ENCODE results near the gene VARS2.
"Not testable (repeated sequence)": the region's sequence is repeated elsewhere in the genome, so short reads cannot be mapped to it uniquely, and the experiment has no call there.

VARS2 gene

GRCh38 chr6:30955367-30956042, 41.5 kb downstream of the VARS2 start:
- Histone ChIP-seq H3K9ac (ENCODE audit: low read length in 5 of 5) (peak overlapping the region in 3 of 5 donors; percentile 41 to 72 (median 50)), H3K36me3 (ENCODE audit: control insufficient read depth in 5 of 5, insufficient read depth in 5 of 5, low read length in 5 of 5) (no peaks in the 10 kb centered on the region), H3K9me3 (ENCODE audit: control insufficient read depth in 5 of 5, low read length in 5 of 5) (no peaks in the 10 kb centered on the region), H3K4me1 (ENCODE audit: control insufficient read depth in 5 of 5, insufficient read depth in 5 of 5, low read length in 5 of 5) (peaks cover 0 to 17% (median 15%) of the 10 kb centered on the region in 5 donors), H3K4me3 (ENCODE audit: low read depth in 1 of 5, low read length in 5 of 5) (peak overlapping the region; percentile 56 to 70 (median 66)), H3K27me3 (ENCODE audit: control insufficient read depth in 5 of 5, insufficient read depth in 4 of 5, low read length in 5 of 5) (peaks cover 0 to 6% (median 0%) of the 10 kb centered on the region in 5 donors), H3K27ac (ENCODE audit: low read depth, low read length) (no peak overlapping the region)

- no peak overlapping the region for H3K4me3 ChIP-seq (ENCODE audit: low read depth in 1 of 5, low read length in 5 of 5)
- no peak overlapping the region for H3K27ac ChIP-seq (ENCODE audit: low read depth, low read length)
- H3K27me3 ChIP-seq (ENCODE audit: control insufficient read depth in 5 of 5, insufficient read depth in 4 of 5, low read length in 5 of 5): peaks cover 0 to 6% (median 0%) of the 10 kb centered on the region in 5 donors
- no peaks in the 10 kb centered on the region for H3K9me3 ChIP-seq (ENCODE audit: control insufficient read depth in 5 of 5, low read length in 5 of 5)
- H3K4me1 ChIP-seq (ENCODE audit: control insufficient read depth in 5 of 5, insufficient read depth in 5 of 5, low read length in 5 of 5): peaks cover 0 to 17% (median 15%) of the 10 kb centered on the region in 5 donors
- no peak overlapping the region for H3K9ac ChIP-seq (ENCODE audit: low read length in 5 of 5)
- H3K36me3 ChIP-seq (ENCODE audit: control insufficient read depth in 5 of 5, insufficient read depth in 5 of 5, low read length in 5 of 5): no peaks in the 10 kb centered on the region
These were observed 43.7 kb downstream of the VARS2 start for GRCh38 chr6:30957716-30958115.

- Histone ChIP-seq H3K27ac (ENCODE audit: low read depth, low read length) (no peak overlapping the region), H3K36me3 (ENCODE audit: control insufficient read depth in 5 of 5, insufficient read depth in 5 of 5, low read length in 5 of 5) (no peaks in the 10 kb centered on the region), H3K4me1 (ENCODE audit: control insufficient read depth in 5 of 5, insufficient read depth in 5 of 5, low read length in 5 of 5) (peaks cover 0 to 3% (median 2%) of the 10 kb centered on the region in 5 donors)
These were observed 47.1 kb downstream of the VARS2 start for GRCh38 chr6:30960907-30961673.

GRCh38 chr6:30962716-30963115, 48.7 kb downstream of the VARS2 start:
- Histone ChIP-seq H3K9ac (ENCODE audit: low read length in 5 of 5) (no peak overlapping the region), H3K27ac (ENCODE audit: low read depth, low read length) (no peak overlapping the region), H3K4me3 (ENCODE audit: low read depth in 1 of 5, low read length in 5 of 5) (no peak overlapping the region), H3K36me3 (ENCODE audit: control insufficient read depth in 5 of 5, insufficient read depth in 5 of 5, low read length in 5 of 5) (no peaks in the 10 kb centered on the region), H3K9me3 (ENCODE audit: control insufficient read depth in 5 of 5, low read length in 5 of 5) (no peaks in the 10 kb centered on the region), H3K27me3 (ENCODE audit: control insufficient read depth in 5 of 5, insufficient read depth in 4 of 5, low read length in 5 of 5) (peaks cover 0 to 14% (median 0%) of the 10 kb centered on the region in 5 donors), H3K4me1 (ENCODE audit: control insufficient read depth in 5 of 5, insufficient read depth in 5 of 5, low read length in 5 of 5) (peaks cover 0 to 1% (median 0%) of the 10 kb centered on the region in 5 donors)

More at GRCh38 chr6:30960907-30961673, 47.1 kb downstream of the VARS2 start:
- Histone ChIP-seq H3K9ac (ENCODE audit: low read length in 5 of 5) (no peak overlapping the region), H3K4me3 (ENCODE audit: low read depth in 1 of 5, low read length in 5 of 5) (no peak overlapping the region), H3K9me3 (ENCODE audit: control insufficient read depth in 5 of 5, low read length in 5 of 5) (no peaks in the 10 kb centered on the region), H3K27me3 (ENCODE audit: control insufficient read depth in 5 of 5, insufficient read depth in 4 of 5, low read length in 5 of 5) (peaks cover 0 to 14% (median 6%) of the 10 kb centered on the region in 5 donors)

DNA sequence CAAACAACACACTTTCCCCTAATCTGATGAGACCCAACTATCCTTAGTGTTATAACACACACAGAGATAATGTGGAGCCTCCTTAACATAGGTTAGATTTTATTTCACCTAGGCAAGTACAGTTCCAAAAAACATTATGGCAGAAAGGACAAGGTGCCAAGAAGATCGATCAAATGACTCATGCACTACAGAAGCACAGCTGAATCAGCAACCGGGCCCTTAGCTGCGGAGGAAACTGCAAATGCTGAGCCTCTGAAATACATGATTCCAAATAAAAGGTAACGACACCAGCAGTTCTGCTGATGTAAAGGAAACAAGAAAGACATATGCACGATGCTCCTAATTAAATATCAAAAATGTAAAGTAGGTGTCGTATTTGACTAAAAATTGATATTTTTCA, 49.6 kb downstream of the VARS2 start:
- H3K9me3 ChIP-seq (ENCODE audit: control insufficient read depth in 5 of 5, low read length in 5 of 5): no peaks in the 10 kb centered on the region
- H3K4me3 ChIP-seq (ENCODE audit: low read depth in 1 of 5, low read length in 5 of 5): no peak overlapping the region
- H3K27me3 ChIP-seq (ENCODE audit: control insufficient read depth in 5 of 5, insufficient read depth in 4 of 5, low read length in 5 of 5): peaks cover 0 to 14% (median 0%) of the 10 kb centered on the region in 5 donors
- no peaks in the 10 kb centered on the region for H3K36me3 ChIP-seq (ENCODE audit: control insufficient read depth in 5 of 5, insufficient read depth in 5 of 5, low read length in 5 of 5)
- no peak overlapping the region for H3K9ac ChIP-seq (ENCODE audit: low read length in 5 of 5)
- H3K27ac ChIP-seq (ENCODE audit: low read depth, low read length): no peak overlapping the region
- peaks cover 0 to 5% (median 0%) of the 10 kb centered on the region in 5 donors for H3K4me1 ChIP-seq (ENCODE audit: control insufficient read depth in 5 of 5, insufficient read depth in 5 of 5, low read length in 5 of 5)

DNA sequence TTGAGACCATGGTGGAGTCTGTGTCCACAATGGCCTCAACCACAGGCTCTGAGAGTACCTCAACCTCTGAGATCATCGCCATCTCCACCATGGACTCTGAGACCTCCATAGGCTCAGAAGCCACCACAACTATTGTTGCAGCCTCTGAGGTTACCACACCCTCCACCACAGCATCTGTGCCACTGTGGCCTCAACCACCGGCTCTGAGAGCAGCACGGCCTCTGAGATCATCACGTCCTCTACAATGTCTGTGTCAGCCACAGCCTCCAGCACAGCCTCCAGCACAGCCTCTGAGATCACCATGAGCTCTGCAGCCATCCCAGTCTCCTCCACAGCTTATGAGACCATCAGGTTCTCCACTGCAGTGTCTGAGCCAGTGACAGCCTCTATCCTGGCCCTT, 50.0 kb downstream of the VARS2 start:
- Histone ChIP-seq H3K27me3 (ENCODE audit: control insufficient read depth in 5 of 5, insufficient read depth in 4 of 5, low read length in 5 of 5) (peaks cover 0 to 14% (median 0%) of the 10 kb centered on the region in 5 donors), H3K9ac (ENCODE audit: low read length in 5 of 5) (no peak overlapping the region), H3K4me1 (ENCODE audit: control insufficient read depth in 5 of 5, insufficient read depth in 5 of 5, low read length in 5 of 5) (peaks cover 0 to 5% (median 0%) of the 10 kb centered on the region in 5 donors), H3K27ac (ENCODE audit: low read depth, low read length) (no peak overlapping the region), H3K36me3 (ENCODE audit: control insufficient read depth in 5 of 5, insufficient read depth in 5 of 5, low read length in 5 of 5) (no peaks in the 10 kb centered on the region), H3K9me3 (ENCODE audit: control insufficient read depth in 5 of 5, low read length in 5 of 5) (no peaks in the 10 kb centered on the region), H3K4me3 (ENCODE audit: low read depth in 1 of 5, low read length in 5 of 5) (no peak overlapping the region)

GRCh38 chr6:30965140-30965601, 51.1 kb downstream of the VARS2 start:
- H3K9me3 ChIP-seq (ENCODE audit: control insufficient read depth in 5 of 5, low read length in 5 of 5): no peaks in the 10 kb centered on the region
- no peak overlapping the region for H3K9ac ChIP-seq (ENCODE audit: low read length in 5 of 5)
- H3K36me3 ChIP-seq (ENCODE audit: control insufficient read depth in 5 of 5, insufficient read depth in 5 of 5, low read length in 5 of 5): no peaks in the 10 kb centered on the region
- H3K4me1 ChIP-seq (ENCODE audit: control insufficient read depth in 5 of 5, insufficient read depth in 5 of 5, low read length in 5 of 5): peaks cover 0 to 5% (median 0%) of the 10 kb centered on the region in 5 donors
- peaks cover 0 to 14% (median 0%) of the 10 kb centered on the region in 5 donors for H3K27me3 ChIP-seq (ENCODE audit: control insufficient read depth in 5 of 5, insufficient read depth in 4 of 5, low read length in 5 of 5)
- H3K27ac ChIP-seq (ENCODE audit: low read depth, low read length): no peak overlapping the region
- no peak overlapping the region for H3K4me3 ChIP-seq (ENCODE audit: low read depth in 1 of 5, low read length in 5 of 5)

DNA sequence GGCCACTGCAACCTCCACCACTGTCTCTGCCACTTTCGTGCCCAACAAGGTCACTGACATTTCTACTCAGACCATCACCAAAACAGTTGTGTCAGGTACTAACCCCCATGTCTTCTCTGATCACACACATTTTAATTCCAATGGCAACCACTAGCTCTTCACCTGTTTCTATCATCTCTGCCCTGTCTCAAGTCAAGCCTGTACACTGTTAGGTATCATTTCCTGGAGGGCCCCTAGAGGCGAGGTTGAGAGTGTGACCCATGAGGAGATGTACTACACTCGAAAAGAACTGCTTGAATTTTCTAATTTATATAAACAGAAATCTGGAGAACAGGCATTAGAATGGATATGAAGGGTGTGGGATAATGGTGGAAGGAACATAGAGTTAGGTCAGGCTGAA, 52.1 kb downstream of the VARS2 start:
- Histone ChIP-seq H3K9me3 (ENCODE audit: control insufficient read depth in 5 of 5, low read length in 5 of 5) (no peaks in the 10 kb centered on the region), H3K4me1 (ENCODE audit: control insufficient read depth in 5 of 5, insufficient read depth in 5 of 5, low read length in 5 of 5) (peaks cover 0 to 5% (median 0%) of the 10 kb centered on the region in 5 donors), H3K27me3 (ENCODE audit: control insufficient read depth in 5 of 5, insufficient read depth in 4 of 5, low read length in 5 of 5) (peaks cover 0 to 14% (median 0%) of the 10 kb centered on the region in 5 donors), H3K27ac (ENCODE audit: low read depth, low read length) (no peak overlapping the region), H3K9ac (ENCODE audit: low read length in 5 of 5) (no peak overlapping the region), H3K36me3 (ENCODE audit: control insufficient read depth in 5 of 5, insufficient read depth in 5 of 5, low read length in 5 of 5) (no peaks in the 10 kb centered on the region), H3K4me3 (ENCODE audit: low read depth in 1 of 5, low read length in 5 of 5) (no peak overlapping the region)

GRCh38 chr6:30969171-30969570, 55.1 kb downstream of the VARS2 start:
- H3K27ac ChIP-seq (ENCODE audit: low read depth, low read length); H3K9ac ChIP-seq (ENCODE audit: low read length in 5 of 5); H3K9me3 ChIP-seq (ENCODE audit: control insufficient read depth in 5 of 5, low read length in 5 of 5); H3K36me3 ChIP-seq (ENCODE audit: control insufficient read depth in 5 of 5, insufficient read depth in 5 of 5, low read length in 5 of 5); H3K4me3 ChIP-seq (ENCODE audit: low read depth in 1 of 5, low read length in 5 of 5); H3K4me1 ChIP-seq (ENCODE audit: control insufficient read depth in 5 of 5, insufficient read depth in 5 of 5, low read length in 5 of 5): not testable (repeated sequence)
- H3K27me3 ChIP-seq (ENCODE audit: control insufficient read depth in 5 of 5, insufficient read depth in 4 of 5, low read length in 5 of 5): peaks cover 0 to 19% (median 6%) of the 10 kb centered on the region in 5 donors

GRCh38 chr6:30970946-30971345, 56.9 kb downstream of the VARS2 start:
- Histone ChIP-seq H3K27ac (ENCODE audit: low read depth, low read length) (no peak overlapping the region), H3K9me3 (ENCODE audit: control insufficient read depth in 5 of 5, low read length in 5 of 5) (no peaks in the 10 kb centered on the region), H3K36me3 (ENCODE audit: control insufficient read depth in 5 of 5, insufficient read depth in 5 of 5, low read length in 5 of 5) (no peaks in the 10 kb centered on the region), H3K27me3 (ENCODE audit: control insufficient read depth in 5 of 5, insufficient read depth in 4 of 5, low read length in 5 of 5) (peaks cover 0 to 10% (median 3%) of the 10 kb centered on the region in 5 donors), H3K4me3 (ENCODE audit: low read depth in 1 of 5, low read length in 5 of 5) (no peak overlapping the region), H3K4me1 (ENCODE audit: control insufficient read depth in 5 of 5, insufficient read depth in 5 of 5, low read length in 5 of 5) (peaks cover 0 to 5% (median 0%) of the 10 kb centered on the region in 5 donors), H3K9ac (ENCODE audit: low read length in 5 of 5) (no peak overlapping the region)
